ENCODE measurements around the gene FFAR1.
A peak's percentile ranks its signal among the peaks of the same experiment; 100 is the strongest.

The FFAR1 gene

GRCh38 chr19:35301961-35302360 is 45.7 kb upstream of the FFAR1 start:
- H3K4me2 ChIP-seq (ENCODE audit: low read length), result no peak overlapping the region
- H3K18ac ChIP-seq (ENCODE audit: low read length), result no peak overlapping the region
- no peaks in the 10 kb centered on the region for H3K79me2 ChIP-seq (ENCODE audit: control insufficient read depth, insufficient read depth, low read length)
- H2BK120ac ChIP-seq (ENCODE audit: low read depth, low read length), result no peak overlapping the region
- H3K27ac ChIP-seq (ENCODE audit: low read depth, low read length), result no peak overlapping the region
- H2BK15ac ChIP-seq (replicated peaks; ENCODE audit: low read depth), result no peak overlapping the region
- no peak overlapping the region for H2BK5ac ChIP-seq (ENCODE audit: low read length)
- no peak overlapping the region for H3K4ac ChIP-seq (ENCODE audit: low read depth, low read length)
- no peak overlapping the region for H4K8ac ChIP-seq (ENCODE audit: low read depth, low read length)
- H3K4me1 ChIP-seq (ENCODE audit: control insufficient read depth, low read depth, low read length), result no peaks in the 10 kb centered on the region
- no peaks in the 10 kb centered on the region for H3K36me3 ChIP-seq (ENCODE audit: control insufficient read depth, insufficient read depth, low read length)
- no peak overlapping the region for H4K5ac ChIP-seq (ENCODE audit: low read length)
- no peaks in the 10 kb centered on the region for H3K79me1 ChIP-seq (ENCODE audit: low read length)
- H3K27me3 ChIP-seq (ENCODE audit: insufficient read depth, low read length, poor library complexity), result no peaks in the 10 kb centered on the region
- H3K56ac ChIP-seq (ENCODE audit: low read length), result no peak overlapping the region
- no peak overlapping the region for H3K23ac ChIP-seq (ENCODE audit: low read length)
- no peak overlapping the region for H3K4me3 ChIP-seq (ENCODE audit: low read length)
- no peak overlapping the region for H3K9ac ChIP-seq (ENCODE audit: low read length)
- DNase-seq, result no peak
- H2AK5ac ChIP-seq (ENCODE audit: low read length), result no peak overlapping the region
- 100% methylated on average over 1 of the region's 2 CpGs for WGBS (ENCODE audit: extremely low coverage, insufficient coverage, low lambda C conversion rate)

GRCh38 chr19:35302446-35302845 is 45.3 kb upstream of the FFAR1 start:
- Histone ChIP-seq H4K5ac (ENCODE audit: low read length) (no peak overlapping the region), H3K4me3 (ENCODE audit: low read length) (no peak overlapping the region), H2AK5ac (ENCODE audit: low read length) (no peak overlapping the region), H3K79me2 (ENCODE audit: control insufficient read depth, insufficient read depth, low read length) (no peaks in the 10 kb centered on the region), H3K4ac (ENCODE audit: low read depth, low read length) (no peak overlapping the region), H3K4me1 (ENCODE audit: control insufficient read depth, low read depth, low read length) (no peaks in the 10 kb centered on the region), H2BK120ac (ENCODE audit: low read depth, low read length) (no peak overlapping the region), H3K4me2 (ENCODE audit: low read length) (no peak overlapping the region), H3K18ac (ENCODE audit: low read length) (no peak overlapping the region), H3K79me1 (ENCODE audit: low read length) (no peaks in the 10 kb centered on the region), H2BK5ac (ENCODE audit: low read length) (no peak overlapping the region), H3K27ac (ENCODE audit: low read depth, low read length) (no peak overlapping the region), H3K56ac (ENCODE audit: low read length) (no peak overlapping the region), H3K23ac (ENCODE audit: low read length) (no peak overlapping the region), H4K8ac (ENCODE audit: low read depth, low read length) (no peak overlapping the region), H2BK15ac (replicated peaks; ENCODE audit: low read depth) (no peak overlapping the region), H3K9ac (ENCODE audit: low read length) (no peak overlapping the region), H3K27me3 (ENCODE audit: insufficient read depth, low read length, poor library complexity) (no peaks in the 10 kb centered on the region), H3K36me3 (ENCODE audit: control insufficient read depth, insufficient read depth, low read length) (no peaks in the 10 kb centered on the region)
- no CpG with 5 or more reads among the region's 16 CpGs for WGBS (ENCODE audit: extremely low coverage, insufficient coverage, low lambda C conversion rate)
- no peak for DNase-seq

GRCh38 chr19:35303357-35303915 is 44.3 kb upstream of the FFAR1 start:
- no peak for DNase-seq
- Histone ChIP-seq H2BK15ac (replicated peaks; ENCODE audit: low read depth) (no peak overlapping the region), H3K4me1 (ENCODE audit: control insufficient read depth, low read depth, low read length) (no peaks in the 10 kb centered on the region), H2BK120ac (ENCODE audit: low read depth, low read length) (no peak overlapping the region), H3K27ac (ENCODE audit: low read depth, low read length) (no peak overlapping the region), H3K27me3 (ENCODE audit: insufficient read depth, low read length, poor library complexity) (no peaks in the 10 kb centered on the region), H2AK5ac (ENCODE audit: low read length) (no peak overlapping the region), H3K4me2 (ENCODE audit: low read length) (no peak overlapping the region), H4K5ac (ENCODE audit: low read length) (no peak overlapping the region), H3K79me1 (ENCODE audit: low read length) (no peaks in the 10 kb centered on the region), H3K36me3 (ENCODE audit: control insufficient read depth, insufficient read depth, low read length) (no peaks in the 10 kb centered on the region), H3K4ac (ENCODE audit: low read depth, low read length) (no peak overlapping the region), H3K4me3 (ENCODE audit: low read length) (no peak overlapping the region), H3K9ac (ENCODE audit: low read length) (no peak overlapping the region), H3K56ac (ENCODE audit: low read length) (peak overlapping the region; percentile 15), H3K79me2 (ENCODE audit: control insufficient read depth, insufficient read depth, low read length) (no peaks in the 10 kb centered on the region), H3K18ac (ENCODE audit: low read length) (no peak overlapping the region), H3K23ac (ENCODE audit: low read length) (no peak overlapping the region), H4K8ac (ENCODE audit: low read depth, low read length) (no peak overlapping the region), H2BK5ac (ENCODE audit: low read length) (no peak overlapping the region)
- no CpG with 5 or more reads among the region's 6 CpGs for WGBS (ENCODE audit: extremely low coverage, insufficient coverage, low lambda C conversion rate)

GRCh38 chr19:35304036-35304435 is 43.7 kb upstream of the FFAR1 start:
- Histone ChIP-seq H3K4me2 (ENCODE audit: low read length) (no peak overlapping the region), H3K23ac (ENCODE audit: low read length) (no peak overlapping the region), H3K27ac (ENCODE audit: low read depth, low read length) (no peak overlapping the region), H3K4me1 (ENCODE audit: control insufficient read depth, low read depth, low read length) (no peaks in the 10 kb centered on the region), H3K56ac (ENCODE audit: low read length) (no peak overlapping the region), H3K18ac (ENCODE audit: low read length) (no peak overlapping the region), H3K27me3 (ENCODE audit: insufficient read depth, low read length, poor library complexity) (no peaks in the 10 kb centered on the region), H2BK15ac (replicated peaks; ENCODE audit: low read depth) (no peak overlapping the region), H2AK5ac (ENCODE audit: low read length) (no peak overlapping the region), H3K79me1 (ENCODE audit: low read length) (no peaks in the 10 kb centered on the region), H3K36me3 (ENCODE audit: control insufficient read depth, insufficient read depth, low read length) (no peaks in the 10 kb centered on the region), H4K5ac (ENCODE audit: low read length) (no peak overlapping the region), H3K79me2 (ENCODE audit: control insufficient read depth, insufficient read depth, low read length) (no peaks in the 10 kb centered on the region), H4K8ac (ENCODE audit: low read depth, low read length) (no peak overlapping the region), H3K4ac (ENCODE audit: low read depth, low read length) (no peak overlapping the region), H2BK120ac (ENCODE audit: low read depth, low read length) (no peak overlapping the region), H3K9ac (ENCODE audit: low read length) (no peak overlapping the region), H3K4me3 (ENCODE audit: low read length) (no peak overlapping the region), H2BK5ac (ENCODE audit: low read length) (no peak overlapping the region)
- WGBS (ENCODE audit: extremely low coverage, insufficient coverage, low lambda C conversion rate), result no CpG with 5 or more reads among the region's 11 CpGs
- no peak for DNase-seq

- H3K4ac ChIP-seq (ENCODE audit: low read depth, low read length), result no peak overlapping the region
- H3K36me3 ChIP-seq (ENCODE audit: control insufficient read depth, insufficient read depth, low read length), result no peaks in the 10 kb centered on the region
- H2AK5ac ChIP-seq (ENCODE audit: low read length), result no peak overlapping the region
- H3K56ac ChIP-seq (ENCODE audit: low read length), result no peak overlapping the region
- H3K27me3 ChIP-seq (ENCODE audit: insufficient read depth, low read length, poor library complexity), result no peaks in the 10 kb centered on the region
- no peak overlapping the region for H3K9ac ChIP-seq (ENCODE audit: low read length)
- no peak overlapping the region for H3K4me3 ChIP-seq (ENCODE audit: low read length)
- no peak overlapping the region for H3K23ac ChIP-seq (ENCODE audit: low read length)
- no peaks in the 10 kb centered on the region for H3K4me1 ChIP-seq (ENCODE audit: control insufficient read depth, low read depth, low read length)
- no peak overlapping the region for H2BK120ac ChIP-seq (ENCODE audit: low read depth, low read length)
- H4K5ac ChIP-seq (ENCODE audit: low read length), result no peak overlapping the region
- no peaks in the 10 kb centered on the region for H3K79me1 ChIP-seq (ENCODE audit: low read length)
- H4K8ac ChIP-seq (ENCODE audit: low read depth, low read length), result no peak overlapping the region
- no peak for DNase-seq
- no peak overlapping the region for H3K27ac ChIP-seq (ENCODE audit: low read depth, low read length)
- no peaks in the 10 kb centered on the region for H3K79me2 ChIP-seq (ENCODE audit: control insufficient read depth, insufficient read depth, low read length)
- no peak overlapping the region for H3K18ac ChIP-seq (ENCODE audit: low read length)
- no peak overlapping the region for H2BK15ac ChIP-seq (replicated peaks; ENCODE audit: low read depth)
- no peak overlapping the region for H3K4me2 ChIP-seq (ENCODE audit: low read length)
- no peak overlapping the region for H2BK5ac ChIP-seq (ENCODE audit: low read length)
- WGBS (ENCODE audit: extremely low coverage, insufficient coverage, low lambda C conversion rate), result no CpG with 5 or more reads among the region's 6 CpGs
These were observed 42.5 kb upstream of the FFAR1 start for GRCh38 chr19:35305181-35305580.

Measured in mesendoderm (in vitro differentiated cells).